GM21423 (cell line): ENCODE results near the gene COL24A1.
"Not testable (repeated sequence)": the region's sequence is repeated elsewhere in the genome, so short reads cannot be mapped to it uniquely, and the experiment has no call there.

Source experiments
- ATAC-seq: cut with Tn5 transposase; IDR thresholded peaks from one replicate; pipeline ENCODE4 v1.9.1; 2021; ENCODE audit warnings: mild to moderate bottlenecking, moderate library complexity; ENCODE audit not compliant: unreplicated experiment

The COL24A1 gene

DNA sequence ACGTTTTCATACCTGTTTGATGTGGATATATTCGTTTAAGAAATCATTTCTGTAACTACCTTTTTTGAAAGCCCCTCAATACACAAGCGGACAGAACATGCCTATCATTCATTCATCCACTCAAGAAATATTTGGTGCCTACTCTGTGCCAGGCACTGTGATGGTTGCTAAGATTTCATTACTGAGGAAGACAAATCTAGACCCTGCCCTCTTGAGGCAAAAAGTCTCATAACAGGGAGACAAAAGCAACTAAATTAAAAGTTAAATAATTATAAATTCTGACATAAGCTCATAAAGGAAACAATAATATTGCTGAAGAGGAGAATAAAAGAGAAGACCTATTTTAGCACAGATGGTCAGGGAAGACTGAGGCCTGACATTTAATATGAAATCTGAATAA lies 244.8 kb downstream of the COL24A1 start:
- ATAC-seq = no peak

GRCh38 chr1:85900921-85901320 lies 255.7 kb downstream of the COL24A1 start:
- no peak for ATAC-seq

DNA sequence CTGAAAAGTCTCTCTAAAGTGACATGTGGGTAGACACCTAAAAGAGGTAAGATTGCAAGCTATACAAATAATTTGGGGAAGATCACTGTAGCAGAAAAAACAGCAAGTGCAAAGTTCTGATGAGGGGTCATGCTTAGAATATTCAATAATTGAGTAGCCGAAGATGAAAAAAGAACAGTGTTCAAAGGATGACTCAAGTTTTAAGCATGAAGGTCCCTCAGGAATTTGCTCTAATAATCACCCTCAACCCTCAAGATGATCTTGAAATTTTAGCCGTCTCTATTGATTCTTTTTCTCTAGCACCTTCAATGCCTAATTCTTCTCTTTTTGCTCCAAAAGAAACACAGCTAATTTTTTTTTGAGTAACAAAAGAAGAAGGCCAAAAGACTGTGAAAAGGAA lies 257.7 kb downstream of the COL24A1 start:
- no peak for ATAC-seq

- ATAC-seq = no peak
Measured at GRCh38 chr1:85894651-85895050, 261.9 kb downstream of the COL24A1 start.

DNA sequence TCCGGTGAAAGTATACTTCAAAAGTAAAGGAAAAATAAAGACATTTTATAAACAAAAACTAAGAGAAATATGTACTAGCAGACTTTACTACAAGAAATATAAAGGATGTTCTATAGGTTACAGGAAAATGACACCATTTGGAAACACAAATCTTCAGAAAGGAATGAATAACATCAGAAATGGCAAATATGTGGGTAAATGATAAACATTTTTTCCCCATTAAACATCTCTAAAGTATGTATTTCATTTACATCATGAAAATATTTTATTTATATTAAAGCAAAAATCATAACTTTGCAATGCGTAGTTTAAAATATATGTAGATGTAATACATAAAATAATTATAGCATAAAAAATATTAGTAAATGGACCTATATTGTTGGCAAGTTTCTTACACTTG lies 264.2 kb downstream of the COL24A1 start:
- no peak for ATAC-seq

GRCh38 chr1:85889870-85890269 lies 266.7 kb downstream of the COL24A1 start:
- ATAC-seq = no peak

DNA sequence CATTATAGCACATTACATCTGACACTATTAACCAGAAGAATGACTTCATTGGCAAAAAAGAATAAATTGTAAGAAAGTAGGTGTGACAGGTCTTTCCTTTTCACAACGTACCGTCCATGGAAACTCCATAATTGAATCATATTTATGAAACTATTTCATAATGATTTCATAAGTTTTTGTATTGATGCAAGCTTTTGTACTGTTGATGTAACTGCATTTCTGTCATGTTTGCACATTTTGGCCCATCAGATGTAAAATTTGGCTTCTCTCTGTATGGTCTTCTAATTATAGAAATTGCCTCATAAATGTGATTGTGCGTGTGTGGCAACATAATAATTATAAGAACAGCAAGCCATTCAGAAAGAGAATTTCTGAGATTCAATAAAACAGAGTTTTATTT lies 267.7 kb downstream of the COL24A1 start:
- ATAC-seq = no peak

- no peak for ATAC-seq
Measured at GRCh38 chr1:85884372-85885035, 272.1 kb downstream of the COL24A1 start.

GRCh38 chr1:85867189-85867588 lies 289.4 kb downstream of the COL24A1 start:
- ATAC-seq = no peak

- no peak for ATAC-seq
Measured at GRCh38 chr1:85865213-85865612, 291.4 kb downstream of the COL24A1 start.

- no peak for ATAC-seq
Measured at GRCh38 chr1:85864727-85865126, 291.8 kb downstream of the COL24A1 start.

DNA sequence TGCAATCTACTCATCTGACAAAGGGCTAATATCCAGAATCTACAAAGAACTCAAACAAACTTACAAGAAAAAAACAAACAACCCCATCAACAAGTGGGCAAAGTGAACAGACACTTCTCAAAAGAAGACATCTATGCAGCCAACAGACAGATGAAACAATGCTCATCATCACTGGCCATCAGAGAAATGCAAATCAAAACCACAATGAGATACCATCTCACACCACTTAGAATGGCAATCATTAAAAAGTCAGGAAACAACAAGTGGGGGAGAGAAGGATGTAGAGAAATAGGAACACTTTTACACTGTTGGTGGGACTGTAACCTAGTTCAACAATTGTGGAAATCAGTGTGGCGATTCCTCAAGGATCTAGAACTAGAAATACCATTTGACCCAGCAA lies 292.9 kb downstream of the COL24A1 start:
- ATAC-seq = not testable (repeated sequence)

GRCh38 chr1:85862456-85862855 lies 294.1 kb downstream of the COL24A1 start:
- ATAC-seq = no peak

DNA sequence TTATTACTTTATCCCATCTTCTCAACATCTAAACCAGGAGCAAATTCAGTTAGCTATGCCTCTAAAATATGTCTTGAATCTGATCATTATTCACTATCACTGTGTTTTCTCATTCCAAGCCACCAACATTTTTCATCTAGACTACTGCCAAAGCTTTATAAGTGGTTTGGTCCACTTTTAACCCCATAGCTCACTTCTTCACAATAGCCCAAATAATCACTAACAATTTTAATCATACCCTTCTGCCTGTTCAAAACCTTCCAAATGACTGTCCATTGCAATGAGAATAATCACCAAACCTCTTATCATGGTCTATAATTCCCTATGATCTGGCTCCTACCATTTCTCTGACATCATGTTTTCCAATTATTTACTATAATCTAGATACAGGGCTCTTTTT lies 298.6 kb downstream of the COL24A1 start:
- no peak for ATAC-seq

- ATAC-seq = no peak
Measured at GRCh38 chr1:85850238-85850637, 306.3 kb downstream of the COL24A1 start.

GRCh38 chr1:85849660-85850059 lies 306.9 kb downstream of the COL24A1 start:
- no peak for ATAC-seq

DNA sequence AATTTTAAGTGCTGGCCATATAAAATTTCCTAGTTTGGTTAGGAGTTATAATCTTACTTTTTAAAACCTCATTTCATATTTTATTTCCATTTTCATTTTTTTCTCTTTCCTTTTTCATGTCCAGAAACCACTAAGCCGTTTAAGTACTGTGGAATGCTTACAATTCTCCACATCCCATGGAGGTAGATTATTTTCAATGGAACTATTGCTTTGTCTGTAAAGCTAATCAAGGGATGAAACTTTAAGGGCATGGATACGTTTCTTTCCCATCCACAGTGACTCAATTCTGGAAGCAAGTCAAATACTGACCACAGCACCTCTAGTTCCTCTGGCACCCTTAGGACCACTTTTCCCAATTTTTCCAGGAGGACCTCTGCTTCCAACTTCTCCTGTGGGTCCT lies 309.2 kb downstream of the COL24A1 start:
- no peak for ATAC-seq

DNA sequence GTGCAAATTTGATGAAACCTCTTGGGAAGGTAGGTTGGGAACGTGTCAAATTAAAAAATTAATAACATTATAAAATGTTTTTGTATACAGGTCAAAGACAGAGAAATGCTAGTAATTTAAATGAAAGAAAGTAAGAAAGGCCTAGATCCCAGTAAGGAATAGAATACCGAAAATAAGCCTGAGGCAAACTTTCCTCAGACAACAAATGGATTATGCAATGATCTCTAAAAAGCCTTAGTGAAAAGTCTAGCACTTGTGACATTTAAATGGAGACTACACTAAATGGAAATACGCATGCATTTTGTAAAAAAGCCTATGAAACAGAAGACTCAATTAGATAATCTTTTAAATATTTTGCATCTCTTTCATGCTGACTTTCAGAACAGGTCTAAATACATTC lies 309.9 kb downstream of the COL24A1 start:
- no peak for ATAC-seq

- no peak for ATAC-seq
Measured at GRCh38 chr1:85839459-85839858, 317.1 kb downstream of the COL24A1 start.

DNA sequence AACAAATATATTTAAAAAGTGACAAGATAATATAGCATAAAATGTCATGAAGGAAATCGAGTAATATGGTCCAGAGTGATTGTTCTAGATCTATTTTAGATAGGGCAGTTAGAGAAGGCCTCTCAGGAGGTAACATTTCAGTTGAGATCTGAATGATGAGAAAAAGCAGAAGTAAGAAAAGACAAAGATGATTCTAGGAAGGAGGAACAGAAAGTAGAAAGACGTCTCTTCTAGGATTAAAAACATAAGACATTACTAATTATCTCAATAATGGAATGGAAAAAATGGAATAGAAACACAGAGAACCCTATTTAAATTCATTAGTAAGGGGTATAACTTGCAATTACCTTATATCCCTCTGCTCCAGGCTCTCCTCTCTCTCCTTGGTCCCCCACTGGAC lies 318.3 kb downstream of the COL24A1 start:
- ATAC-seq = peak; percentile 94

DNA sequence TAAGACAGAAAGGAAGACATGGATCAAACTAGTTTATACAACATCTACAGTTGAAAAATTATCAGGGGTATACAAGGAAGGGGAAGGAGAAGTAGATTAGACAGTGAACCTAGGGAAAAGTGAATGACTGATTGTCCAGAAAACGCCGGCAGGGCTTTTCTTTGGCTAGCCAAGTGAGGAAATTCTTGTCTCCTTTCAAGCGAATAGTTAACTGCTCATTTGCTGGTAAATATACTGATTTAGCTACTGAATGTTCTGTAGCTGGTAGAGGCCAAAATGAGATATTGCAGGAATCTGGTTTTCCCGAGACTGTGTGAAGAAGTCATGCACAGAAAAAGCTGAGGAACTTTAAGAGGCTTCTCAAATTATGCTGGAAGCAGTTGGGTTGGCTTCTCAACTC lies 319.8 kb downstream of the COL24A1 start:
- no peak for ATAC-seq

DNA sequence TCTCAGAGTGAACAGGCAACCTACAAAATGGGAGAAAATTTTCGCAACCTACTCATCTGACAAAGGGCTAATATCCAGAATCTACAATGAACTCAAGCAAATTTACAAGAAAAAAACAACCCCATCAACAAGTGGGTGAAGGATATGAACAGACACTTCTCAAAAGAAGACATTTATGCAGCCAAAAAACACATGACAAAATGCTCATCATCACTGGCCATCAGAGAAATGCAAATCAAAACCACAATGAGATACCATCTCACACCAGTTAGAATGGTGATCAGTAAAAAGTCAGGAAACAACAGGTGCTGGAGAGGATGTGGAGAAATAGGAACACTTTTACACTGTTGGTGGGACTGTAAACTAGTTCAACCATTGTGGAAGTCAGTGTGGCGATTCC lies 323.4 kb downstream of the COL24A1 start:
- ATAC-seq = not testable (repeated sequence)

DNA sequence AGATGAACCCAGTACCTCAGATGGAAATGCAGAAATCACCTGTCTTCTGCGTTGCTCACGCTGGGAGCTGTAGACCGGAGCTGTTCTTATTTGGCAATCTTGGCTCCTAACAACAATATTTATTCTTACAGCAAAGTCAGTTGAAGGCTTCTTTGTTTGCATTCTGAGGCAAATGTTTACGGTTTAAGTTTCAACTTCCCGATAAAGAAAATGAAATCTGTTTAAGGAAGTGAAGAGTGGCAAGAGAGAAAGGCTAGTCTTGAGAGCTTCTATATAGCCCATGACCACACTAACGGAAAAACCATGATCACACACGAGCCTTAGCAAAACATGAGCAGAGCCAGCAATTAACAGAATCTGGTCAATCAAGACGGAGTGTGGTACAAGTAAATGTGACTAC lies 325.7 kb downstream of the COL24A1 start:
- ATAC-seq = no peak
